ENCODE data around the gene MAPKAP1.

- no peak for TF ChIP-seq CTCF (IDR thresholded peaks at IDR 0.05)
- TF ChIP-seq POLR2A (IDR thresholded peaks at IDR 0.05) = no peak
- TF ChIP-seq EP300 (IDR thresholded peaks at IDR 0.05) = no peak
- no peak for TF ChIP-seq POLR2AphosphoS5 (IDR thresholded peaks at IDR 0.05)
Measured at GRCh38 chr9:125475385-125475784, 231.6 kb downstream of the MAPKAP1 start.

All from suprapubic skin (tissue), 4 donors.